ENCODE data around the gene TBC1D22A. TPM values are rescaled to one million over a fixed set of nuclear protein-coding genes. Genes with fewer than 3 reads are reported as not detected.

The TBC1D22A gene
- polyA plus RNA-seq, 1 experiment = 19.8 TPM

DNA sequence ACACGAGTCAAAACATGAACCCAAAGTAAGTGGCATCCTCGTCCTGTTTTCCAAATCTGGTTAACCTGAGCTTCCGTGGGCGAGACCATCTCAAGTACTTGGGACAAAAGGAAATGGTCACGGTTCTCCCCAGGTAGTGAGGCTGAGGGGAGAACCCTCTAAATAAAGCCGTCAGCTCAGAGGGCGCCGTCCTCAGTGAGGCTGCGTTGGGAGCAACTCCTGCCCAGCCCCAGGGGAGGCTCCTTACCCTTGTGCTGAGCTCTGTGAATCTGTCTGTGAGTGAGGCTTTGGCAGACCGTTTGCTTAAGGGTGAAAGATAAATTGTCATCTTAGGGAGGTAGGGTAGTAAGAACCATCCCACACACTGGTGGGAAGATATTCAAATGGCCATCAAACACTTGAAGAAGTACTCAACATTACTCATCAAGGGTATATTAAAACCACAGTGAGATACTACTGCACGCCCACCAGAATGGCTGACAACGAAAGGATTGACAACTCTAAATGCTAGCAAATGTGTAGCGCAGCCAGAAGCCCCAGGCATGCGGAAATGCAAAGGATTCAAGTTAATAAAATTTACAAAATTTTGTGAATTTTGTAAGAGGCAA lies 321.0 kb downstream of the TBC1D22A start:
- no peak overlapping the region for H3K4me3 ChIP-seq (ENCODE audit: low read depth, low read length)
- CTCF ChIA-PET = no interaction called here
- no peaks in the 10 kb centered on the region for H3K27me3 ChIP-seq (ENCODE audit: control insufficient read depth, insufficient read depth, low read length)
- no peak for DNase-seq (ENCODE audit: low read depth, low spot score)
- H3K27ac ChIP-seq (ENCODE audit: low read depth, low read length) = no peak overlapping the region
- TF ChIP-seq, protein P1, sequence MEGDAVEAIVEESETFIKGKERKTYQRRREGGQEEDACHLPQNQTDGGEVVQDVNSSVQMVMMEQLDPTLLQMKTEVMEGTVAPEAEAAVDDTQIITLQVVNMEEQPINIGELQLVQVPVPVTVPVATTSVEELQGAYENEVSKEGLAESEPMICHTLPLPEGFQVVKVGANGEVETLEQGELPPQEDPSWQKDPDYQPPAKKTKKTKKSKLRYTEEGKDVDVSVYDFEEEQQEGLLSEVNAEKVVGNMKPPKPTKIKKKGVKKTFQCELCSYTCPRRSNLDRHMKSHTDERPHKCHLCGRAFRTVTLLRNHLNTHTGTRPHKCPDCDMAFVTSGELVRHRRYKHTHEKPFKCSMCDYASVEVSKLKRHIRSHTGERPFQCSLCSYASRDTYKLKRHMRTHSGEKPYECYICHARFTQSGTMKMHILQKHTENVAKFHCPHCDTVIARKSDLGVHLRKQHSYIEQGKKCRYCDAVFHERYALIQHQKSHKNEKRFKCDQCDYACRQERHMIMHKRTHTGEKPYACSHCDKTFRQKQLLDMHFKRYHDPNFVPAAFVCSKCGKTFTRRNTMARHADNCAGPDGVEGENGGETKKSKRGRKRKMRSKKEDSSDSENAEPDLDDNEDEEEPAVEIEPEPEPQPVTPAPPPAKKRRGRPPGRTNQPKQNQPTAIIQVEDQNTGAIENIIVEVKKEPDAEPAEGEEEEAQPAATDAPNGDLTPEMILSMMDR (IDR thresholded peaks at IDR 0.05; ENCODE audit: low read depth, low read length) = no peak
- no peaks in the 10 kb centered on the region for H3K9me3 ChIP-seq (ENCODE audit: control insufficient read depth, insufficient read depth, low read length)
- POLR2A ChIA-PET = no interaction called here

GRCh38 chr22:47084226-47084625 lies 321.8 kb downstream of the TBC1D22A start:
- no peak for DNase-seq (ENCODE audit: low read depth, low spot score)
- Histone ChIP-seq H3K27ac (ENCODE audit: low read depth, low read length) (no peak overlapping the region), H3K4me3 (ENCODE audit: low read depth, low read length) (no peak overlapping the region), H3K9me3 (ENCODE audit: control insufficient read depth, insufficient read depth, low read length) (no peaks in the 10 kb centered on the region), H3K27me3 (ENCODE audit: control insufficient read depth, insufficient read depth, low read length) (no peaks in the 10 kb centered on the region)
- ChIA-PET POLR2A (no interaction called here), CTCF (no interaction called here)
- TF ChIP-seq, protein P1 (IDR thresholded peaks at IDR 0.05; ENCODE audit: low read depth, low read length) = no peak

GRCh38 chr22:47086596-47087248 lies 324.3 kb downstream of the TBC1D22A start:
- no peak overlapping the region for H3K4me3 ChIP-seq (ENCODE audit: low read depth, low read length)
- no peaks in the 10 kb centered on the region for H3K27me3 ChIP-seq (ENCODE audit: control insufficient read depth, insufficient read depth, low read length)
- TF ChIP-seq, protein P1 (IDR thresholded peaks at IDR 0.05; ENCODE audit: low read depth, low read length) = no peak
- no peak for DNase-seq (ENCODE audit: low read depth, low spot score)
- ChIA-PET CTCF (no interaction called here), POLR2A (no interaction called here)
- no peaks in the 10 kb centered on the region for H3K9me3 ChIP-seq (ENCODE audit: control insufficient read depth, insufficient read depth, low read length)
- H3K27ac ChIP-seq (ENCODE audit: low read depth, low read length) = no peak overlapping the region

DNA sequence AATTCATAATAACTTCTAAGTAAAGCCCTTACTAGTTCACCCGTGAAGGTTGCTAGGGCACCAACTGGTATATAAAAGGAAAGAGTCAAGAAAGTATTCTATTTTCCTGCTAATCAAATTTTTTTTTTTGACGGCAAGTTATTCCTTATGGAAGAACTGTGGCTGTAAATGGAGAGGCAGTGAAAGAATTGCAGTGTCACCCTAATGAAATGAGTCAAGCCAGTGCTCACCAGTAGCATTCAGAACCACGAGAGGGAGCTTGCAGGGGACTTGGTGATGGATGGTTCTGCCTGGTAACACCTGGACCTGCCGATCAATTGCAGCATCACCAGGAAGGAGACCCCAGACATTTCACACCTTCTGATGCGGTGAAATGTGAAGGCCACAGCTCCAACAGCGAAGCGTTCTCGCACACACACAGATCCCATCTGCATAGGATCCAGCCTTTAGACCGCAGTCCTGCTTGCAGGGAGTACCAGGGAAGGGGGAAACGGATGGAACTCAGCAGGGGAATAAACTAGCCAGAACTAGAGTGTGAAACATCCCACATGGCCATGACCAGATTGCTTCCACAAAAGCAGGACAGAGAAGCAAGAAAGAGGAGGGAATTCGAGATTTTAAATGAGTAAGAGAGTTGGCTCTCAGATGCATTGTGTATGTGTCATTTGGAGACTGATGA lies 326.2 kb downstream of the TBC1D22A start:
- CTCF ChIA-PET = no interaction called here
- H3K27ac ChIP-seq (ENCODE audit: low read depth, low read length) = no peak overlapping the region
- no peak for DNase-seq (ENCODE audit: low read depth, low spot score)
- H3K4me3 ChIP-seq (ENCODE audit: low read depth, low read length) = no peak overlapping the region
- TF ChIP-seq, protein P1 (IDR thresholded peaks at IDR 0.05; ENCODE audit: low read depth, low read length) = no peak
- POLR2A ChIA-PET = no interaction called here
- H3K9me3 ChIP-seq (ENCODE audit: control insufficient read depth, insufficient read depth, low read length) = peaks cover 9% of the 10 kb centered on the region
- no peaks in the 10 kb centered on the region for H3K27me3 ChIP-seq (ENCODE audit: control insufficient read depth, insufficient read depth, low read length)

DNA sequence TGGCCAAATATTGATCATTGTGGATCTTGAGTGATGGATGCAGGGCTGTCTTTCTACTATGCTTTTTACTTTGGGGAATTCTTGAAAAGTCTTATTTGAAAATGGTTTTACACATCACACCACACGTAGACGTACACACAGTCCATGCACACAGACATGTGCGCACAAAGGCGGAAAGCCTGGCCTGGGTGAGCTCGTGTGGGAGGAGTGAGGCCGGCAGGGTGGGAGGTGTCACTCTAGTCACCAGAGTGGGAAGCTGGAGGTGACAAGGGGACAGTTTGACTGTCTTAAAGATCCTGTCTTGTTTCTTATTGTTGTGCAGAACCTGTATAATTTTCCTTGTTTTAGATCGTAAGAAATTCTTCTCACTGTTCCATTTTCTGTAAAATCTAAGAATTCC lies 326.9 kb downstream of the TBC1D22A start:
- TF ChIP-seq, protein P1 (IDR thresholded peaks at IDR 0.05; ENCODE audit: low read depth, low read length) = no peak
- ChIA-PET CTCF (no interaction called here), POLR2A (no interaction called here)

More for the DNA sequence above, 326.9 kb downstream of the TBC1D22A start:
- DNase-seq (ENCODE audit: low read depth, low spot score) = no peak
- no peaks in the 10 kb centered on the region for H3K27me3 ChIP-seq (ENCODE audit: control insufficient read depth, insufficient read depth, low read length)
- no peak overlapping the region for H3K27ac ChIP-seq (ENCODE audit: low read depth, low read length)
- peaks cover 17% of the 10 kb centered on the region for H3K9me3 ChIP-seq (ENCODE audit: control insufficient read depth, insufficient read depth, low read length)
- H3K4me3 ChIP-seq (ENCODE audit: low read depth, low read length) = no peak overlapping the region

Data from AG04450 (cell line).